ENCODE measurements around the gene NTNG2.

DNA sequence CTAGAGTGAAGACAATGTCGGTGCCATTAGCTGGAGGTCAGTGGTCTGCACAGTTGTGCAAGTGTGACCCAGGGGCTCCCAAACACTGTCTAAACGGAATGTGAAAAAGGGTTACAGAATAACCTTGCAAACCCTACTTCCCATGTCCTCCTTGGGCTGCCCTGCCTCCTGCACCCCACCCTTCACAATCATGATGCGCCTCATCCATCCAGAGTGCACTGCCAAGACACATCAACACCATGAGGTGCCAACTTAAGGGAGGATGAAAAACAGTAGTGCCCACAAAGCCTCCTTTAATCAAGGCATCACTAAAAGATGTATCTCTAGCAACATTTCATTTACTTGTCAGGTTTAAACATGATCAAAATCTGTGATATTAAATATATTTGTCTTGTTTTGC, 105.8 kb downstream of the NTNG2 start:
- TF ChIP-seq, protein P1, sequence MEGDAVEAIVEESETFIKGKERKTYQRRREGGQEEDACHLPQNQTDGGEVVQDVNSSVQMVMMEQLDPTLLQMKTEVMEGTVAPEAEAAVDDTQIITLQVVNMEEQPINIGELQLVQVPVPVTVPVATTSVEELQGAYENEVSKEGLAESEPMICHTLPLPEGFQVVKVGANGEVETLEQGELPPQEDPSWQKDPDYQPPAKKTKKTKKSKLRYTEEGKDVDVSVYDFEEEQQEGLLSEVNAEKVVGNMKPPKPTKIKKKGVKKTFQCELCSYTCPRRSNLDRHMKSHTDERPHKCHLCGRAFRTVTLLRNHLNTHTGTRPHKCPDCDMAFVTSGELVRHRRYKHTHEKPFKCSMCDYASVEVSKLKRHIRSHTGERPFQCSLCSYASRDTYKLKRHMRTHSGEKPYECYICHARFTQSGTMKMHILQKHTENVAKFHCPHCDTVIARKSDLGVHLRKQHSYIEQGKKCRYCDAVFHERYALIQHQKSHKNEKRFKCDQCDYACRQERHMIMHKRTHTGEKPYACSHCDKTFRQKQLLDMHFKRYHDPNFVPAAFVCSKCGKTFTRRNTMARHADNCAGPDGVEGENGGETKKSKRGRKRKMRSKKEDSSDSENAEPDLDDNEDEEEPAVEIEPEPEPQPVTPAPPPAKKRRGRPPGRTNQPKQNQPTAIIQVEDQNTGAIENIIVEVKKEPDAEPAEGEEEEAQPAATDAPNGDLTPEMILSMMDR (IDR thresholded peaks at IDR 0.05; ENCODE audit: low read length): no peak
- TF ChIP-seq EZH2 (IDR thresholded peaks at IDR 0.05; ENCODE audit: borderline replicate concordance, low read length): no peak

Data from OCI-LY1 (cell line).